Islet precursor cell (in vitro differentiated cells): ENCODE results near the gene BTBD9.

Experiments
- DNase-seq: peaks from one replicate; pipeline ENCODE4 v3.0.0-alpha.2; 2018

BTBD9 gene

GRCh38 chr6:38323216-38323615 lies 316.5 kb downstream of the BTBD9 start:
- DNase-seq, result no peak

- DNase-seq, result no peak
These were observed 317.6 kb downstream of the BTBD9 start for GRCh38 chr6:38322138-38322537.

DNA sequence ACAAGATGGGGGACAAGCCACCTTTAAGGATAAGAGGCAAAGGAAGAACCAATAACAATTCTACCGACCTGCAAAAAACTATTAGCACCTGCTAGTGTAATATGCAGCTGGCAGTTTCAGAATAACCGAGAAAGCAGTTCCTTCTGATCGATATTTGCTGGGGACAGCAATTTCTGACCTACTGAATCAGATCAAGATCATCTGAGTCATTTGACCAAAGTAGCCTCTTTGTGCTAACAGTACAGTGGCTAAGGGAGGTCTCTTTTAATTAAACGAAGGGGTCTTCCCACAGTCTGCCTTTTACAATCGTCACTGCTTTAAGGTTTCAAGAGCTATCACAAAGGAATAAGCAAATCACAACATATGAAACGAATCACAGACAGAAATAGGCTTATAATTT lies 318.9 kb downstream of the BTBD9 start:
- DNase-seq, result no peak

DNA sequence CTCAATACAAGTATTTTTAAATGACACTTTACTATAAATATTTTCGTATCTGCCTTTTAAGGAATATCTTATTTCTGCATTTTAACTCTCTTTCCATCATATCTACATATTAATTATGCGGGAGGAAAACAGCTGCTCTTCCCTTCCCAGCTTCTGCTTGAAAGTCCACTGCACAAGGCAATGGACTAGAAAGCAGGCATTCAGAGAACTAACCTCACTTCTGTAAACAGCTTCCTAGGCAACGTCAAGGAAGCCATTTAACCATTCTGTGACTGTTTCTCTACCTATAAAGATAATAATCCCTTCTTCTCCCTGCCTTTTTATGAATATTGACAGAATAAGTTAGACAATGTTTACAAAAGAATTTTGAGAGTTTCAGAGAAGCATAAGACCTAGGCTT lies 319.4 kb downstream of the BTBD9 start:
- DNase-seq, result no peak

- no peak for DNase-seq
These were observed 320.2 kb downstream of the BTBD9 start for GRCh38 chr6:38319256-38320212.

DNA sequence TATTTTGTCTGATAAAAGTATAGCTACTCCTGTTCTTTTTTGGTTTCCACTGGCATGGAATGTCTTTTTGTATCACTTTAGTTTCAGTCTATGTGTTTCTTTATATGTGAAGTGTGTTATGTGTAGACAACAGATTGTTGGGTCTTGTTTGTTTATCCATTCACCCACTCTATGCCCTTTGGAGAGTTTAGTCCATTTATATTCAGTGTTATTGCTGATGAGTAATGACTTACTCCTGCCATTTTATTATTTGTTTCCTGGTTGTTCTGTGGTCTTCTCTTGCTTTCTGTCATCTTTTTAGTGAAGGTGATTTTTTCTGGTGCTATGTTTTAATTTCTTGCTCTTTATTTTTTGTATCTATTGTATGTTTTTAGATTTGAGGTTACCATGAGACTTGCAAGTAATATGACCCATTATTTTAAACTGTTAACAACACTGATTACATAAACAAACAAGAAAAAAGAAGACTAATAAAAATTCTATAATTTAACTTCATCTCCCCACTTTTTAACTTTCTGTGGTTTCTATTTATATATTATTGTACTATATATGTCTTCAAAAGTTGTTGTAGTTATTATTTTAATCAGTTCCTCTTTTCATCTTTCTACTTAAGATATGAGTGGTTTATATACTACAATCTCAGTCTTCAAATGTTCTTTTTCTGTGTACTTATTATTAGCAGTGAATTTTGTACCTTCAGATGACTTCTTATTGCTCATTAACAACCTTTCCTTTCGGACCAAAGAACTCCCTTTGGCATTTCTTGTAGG lies 323.4 kb downstream of the BTBD9 start:
- DNase-seq, result no peak

DNA sequence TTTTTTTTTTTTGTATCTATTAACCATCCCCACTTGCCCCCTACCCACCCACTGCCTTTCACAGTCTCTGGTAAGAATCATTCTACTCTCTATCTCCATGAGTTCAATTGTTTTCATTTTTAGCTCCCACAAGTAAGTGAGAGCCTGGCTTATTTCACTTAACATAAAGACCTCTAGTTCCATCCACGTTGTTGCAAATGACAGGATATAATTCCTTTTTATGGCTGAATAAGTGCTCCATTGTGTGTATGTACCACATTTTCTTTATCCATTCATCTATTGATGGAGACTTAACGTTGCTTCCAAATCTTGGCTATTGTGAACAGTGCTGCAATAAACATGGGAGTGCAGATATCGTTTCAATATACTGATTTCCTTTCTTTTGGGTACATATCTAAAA lies 328.5 kb downstream of the BTBD9 start:
- DNase-seq, result no peak

- DNase-seq, result peak; percentile 54
These were observed 329.7 kb downstream of the BTBD9 start for GRCh38 chr6:38310061-38310460.

- no peak for DNase-seq
These were observed 332.0 kb downstream of the BTBD9 start for GRCh38 chr6:38307740-38308139.

DNA sequence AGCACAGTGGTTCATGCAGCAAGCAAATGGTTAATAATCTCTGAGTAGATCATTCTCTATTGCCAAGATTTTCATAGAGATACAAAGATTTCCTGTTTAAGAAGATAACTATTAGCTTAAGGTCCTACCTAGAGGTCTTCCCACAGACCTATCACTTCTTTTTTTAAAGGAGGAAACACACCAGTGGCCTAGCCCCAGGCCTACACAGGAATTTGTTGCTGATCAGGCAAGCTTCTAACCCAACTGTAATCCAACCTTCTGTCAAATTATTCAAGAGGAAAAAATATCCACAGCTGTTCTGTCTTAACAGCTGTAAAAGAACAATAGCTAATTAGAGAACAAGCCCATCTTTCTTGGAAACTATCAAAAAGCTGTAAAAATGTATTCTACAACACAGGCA lies 332.8 kb downstream of the BTBD9 start:
- DNase-seq, result no peak

DNA sequence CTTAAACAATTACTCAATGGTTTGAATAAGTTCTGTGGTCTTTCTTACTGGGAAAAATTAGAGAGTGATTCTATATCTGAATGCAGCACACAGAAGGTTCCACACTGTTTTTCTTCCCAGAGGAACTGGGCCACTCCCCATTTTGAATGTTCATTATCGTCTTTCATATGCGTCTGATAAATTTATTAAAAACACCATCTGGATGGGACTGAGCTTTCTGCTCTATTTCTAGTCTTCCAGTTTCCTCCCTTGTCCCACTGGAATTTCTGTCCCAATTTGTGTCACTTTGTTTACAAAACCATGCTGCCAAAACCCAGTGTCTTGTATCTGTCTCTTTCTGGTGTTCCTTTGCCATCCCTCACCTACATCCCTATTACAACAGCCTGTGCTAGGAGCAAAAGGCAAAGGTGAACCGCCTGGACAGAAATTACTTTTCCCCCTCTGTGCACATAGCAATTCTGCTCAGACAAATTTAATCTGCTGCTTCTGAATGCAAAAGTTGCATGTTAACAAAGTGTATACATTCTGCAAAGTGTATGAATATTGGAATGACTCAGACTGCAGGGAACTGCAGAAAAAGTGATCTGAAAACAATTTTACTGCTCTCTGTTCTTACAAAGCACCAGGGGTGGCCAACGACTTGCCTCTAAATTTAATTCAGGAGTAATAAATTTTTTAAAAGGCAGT lies 333.6 kb downstream of the BTBD9 start:
- no peak for DNase-seq

DNA sequence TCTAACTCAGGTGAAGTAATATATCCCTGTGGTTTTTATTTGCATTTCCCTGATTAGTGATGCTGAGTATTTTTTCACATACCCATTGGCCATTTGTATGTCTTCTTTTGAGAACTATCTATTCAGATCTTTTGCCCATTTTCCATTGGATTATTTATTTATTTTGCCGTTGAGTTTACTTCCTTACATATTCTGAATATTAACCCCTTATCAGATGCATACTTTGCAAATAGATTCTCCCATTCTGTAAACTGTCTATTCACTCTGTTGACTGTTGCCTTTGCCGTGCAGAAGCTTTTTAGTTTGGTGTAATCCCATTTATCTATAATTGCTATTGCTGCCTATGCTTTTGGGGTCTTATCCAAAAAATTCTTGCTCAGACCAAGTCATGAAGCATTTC lies 336.9 kb downstream of the BTBD9 start:
- no peak for DNase-seq

DNA sequence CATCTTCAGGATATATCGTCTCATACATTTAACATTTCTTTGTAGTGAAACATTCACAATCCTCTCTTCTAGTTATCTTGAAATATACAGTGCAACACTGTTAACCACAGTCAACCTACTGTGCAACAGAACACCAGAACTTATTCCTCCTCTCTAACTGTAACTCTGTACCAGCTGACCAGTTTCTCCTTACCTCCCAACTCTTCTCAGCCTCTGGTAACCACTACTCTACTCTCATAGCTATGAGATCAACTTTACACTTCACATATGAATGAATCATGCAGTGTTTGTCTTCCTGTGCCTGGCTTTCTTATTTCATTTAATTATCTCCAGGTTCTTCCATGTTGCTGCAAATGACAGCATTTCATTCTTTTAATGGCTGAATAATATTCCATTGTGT lies 337.6 kb downstream of the BTBD9 start:
- no peak for DNase-seq

- DNase-seq, result no peak
These were observed 349.5 kb downstream of the BTBD9 start for GRCh38 chr6:38290133-38290799.

DNA sequence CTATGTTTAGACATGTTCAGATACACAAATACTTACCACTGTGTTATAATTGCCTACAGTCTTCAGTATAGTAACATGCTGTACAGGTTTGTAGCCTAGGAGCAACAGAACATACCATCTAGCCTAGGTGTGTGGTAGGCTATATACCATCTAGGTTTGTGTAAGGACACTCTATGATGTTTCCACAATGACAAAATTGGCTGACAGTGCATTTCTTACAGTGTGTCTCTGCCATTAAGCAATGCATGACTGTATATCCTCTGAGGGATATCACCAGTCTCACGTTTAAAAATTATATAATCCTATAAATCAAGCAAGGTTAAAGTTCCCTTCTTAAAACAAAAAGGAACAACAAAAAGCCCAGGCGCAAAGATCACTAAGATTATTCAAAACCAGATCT lies 352.2 kb downstream of the BTBD9 start:
- no peak for DNase-seq

GRCh38 chr6:38284802-38285394 lies 354.8 kb downstream of the BTBD9 start:
- no peak for DNase-seq

- no peak for DNase-seq
These were observed 355.9 kb downstream of the BTBD9 start for GRCh38 chr6:38283734-38284362.

DNA sequence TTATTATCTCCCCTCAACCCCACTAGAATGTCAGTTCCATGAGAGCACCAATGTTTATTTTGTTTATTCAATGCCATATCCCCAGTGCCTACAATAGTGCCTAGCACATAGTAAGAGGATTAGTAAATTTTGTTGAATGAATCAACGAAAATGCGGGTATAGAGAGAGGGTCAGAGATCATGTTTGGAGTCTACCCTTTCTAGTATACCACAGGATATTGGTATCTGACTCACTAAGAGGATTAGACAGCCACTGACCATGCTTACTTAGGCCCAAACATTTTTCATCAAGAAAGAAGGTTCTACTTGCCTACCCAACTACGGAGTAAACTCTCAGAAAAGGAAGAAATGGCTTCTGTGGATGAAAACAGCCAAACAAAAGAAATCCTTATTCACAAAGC lies 356.8 kb downstream of the BTBD9 start:
- DNase-seq, result no peak

GRCh38 chr6:38281126-38281525 lies 358.6 kb downstream of the BTBD9 start:
- no peak for DNase-seq

GRCh38 chr6:38279963-38280588 lies 359.7 kb downstream of the BTBD9 start:
- DNase-seq, result no peak

DNA sequence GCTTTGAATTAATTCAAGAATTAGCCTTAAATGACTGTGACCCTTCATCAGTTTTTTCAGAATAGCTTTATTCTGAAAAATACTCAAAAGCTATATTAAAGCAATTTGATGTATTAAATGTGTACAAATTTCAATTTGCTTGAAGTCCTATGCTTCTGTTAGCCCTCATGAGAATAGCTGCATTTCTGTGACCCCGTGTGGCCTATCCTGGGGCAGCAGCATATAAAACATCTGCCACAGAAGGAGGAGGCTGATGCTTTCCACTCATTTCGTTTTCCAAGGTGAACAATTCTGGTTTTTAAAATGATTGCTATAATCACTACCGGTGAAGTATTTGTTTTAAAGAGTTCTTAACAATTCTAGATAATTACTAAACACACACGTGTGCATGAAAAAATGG lies 360.3 kb downstream of the BTBD9 start:
- DNase-seq, result no peak

DNA sequence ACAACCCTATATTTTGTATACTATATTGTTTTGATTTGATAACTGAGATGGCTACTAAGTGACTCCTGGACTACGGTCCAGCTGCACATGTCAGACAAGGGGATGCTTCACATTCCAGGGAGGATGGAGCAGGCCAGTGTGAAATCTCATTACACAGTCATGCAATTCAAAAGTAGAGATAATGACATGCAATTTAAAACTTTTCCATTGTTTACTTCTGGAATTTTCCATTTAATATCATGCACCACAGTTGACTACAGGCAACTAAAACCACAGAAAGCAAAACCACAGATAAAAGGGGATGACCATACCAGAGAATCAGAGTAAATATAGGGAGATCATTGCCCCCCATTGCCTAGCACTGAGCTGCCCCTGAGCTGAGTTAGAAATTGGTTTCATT lies 366.4 kb downstream of the BTBD9 start:
- DNase-seq, result no peak
